Measurements from ENCODE around the gene STRAP. TPM values are rescaled to one million over a fixed set of nuclear protein-coding genes. Genes with fewer than 3 reads are reported as not detected.
A peak's percentile ranks its signal among the peaks of the same experiment; 100 is the strongest.

The STRAP gene
- total and polyA plus RNA-seq, 2 of the 8 experiments (the other 6 are each of a cell fraction or from before 2014, with no cell fraction given): 107 to 251 TPM

GRCh38 chr12:15910468-15910863, 28.3 kb downstream of the STRAP start:
- H4K91ac ChIP-seq (replicated peaks; ENCODE audit: insufficient read length, low read length): no peak overlapping the region
- no peaks in the 10 kb centered on the region for H3K9me3 ChIP-seq (ENCODE audit: insufficient read depth in 2 of 2, low read depth in 1 of 2, low read length in 1 of 2)
- H2BK20ac ChIP-seq (ENCODE audit: low read length): no peak overlapping the region
- H3K4me1 ChIP-seq (replicated peaks in 1 of 4; ENCODE audit: control insufficient read depth in 3 of 4, insufficient read depth in 4 of 4, low read length in 3 of 4): no peaks in the 10 kb centered on the region; a peak in 1 of 7 replicates
- FAIRE-seq (peak; percentile 78), DNase-seq (ENCODE audit: low read depth in 1 of 2, low spot score in 2 of 2) (no peak)
- H2AFZ ChIP-seq (ENCODE audit: low read length): 0 out of 2 replicates have a peak overlapping the region, but pooled peaks have one; percentile 64
- H4K5ac ChIP-seq (ENCODE audit: insufficient read length, low read depth, low read length): no peak overlapping the region
- H3K14ac ChIP-seq (ENCODE audit: insufficient read length): no peak overlapping the region
- H3K27ac ChIP-seq (ENCODE audit: low read depth, low read length): no peak overlapping the region
- peaks cover 0 to 2% (median 0%) of the 10 kb centered on the region in 4 experiments; a peak in 3 of 8 replicates for H3K36me3 ChIP-seq (ENCODE audit: control insufficient read depth in 2 of 4, insufficient read depth in 4 of 4, low read length in 3 of 4)
- no peak overlapping the region for H2BK15ac ChIP-seq (ENCODE audit: low read length)
- H3K18ac ChIP-seq (ENCODE audit: extremely low read depth, low read length): no peak overlapping the region
- H2BK5ac ChIP-seq (ENCODE audit: low read depth, low read length): no peak overlapping the region
- H3K4me2 ChIP-seq (ENCODE audit: insufficient read depth in 1 of 2, low read depth in 2 of 2, low read length in 2 of 2): peak overlapping the region; percentile 67 to 72
- H3K79me2 ChIP-seq (ENCODE audit: control insufficient read depth in 1 of 2, insufficient read depth in 2 of 2, low read length in 2 of 2): peaks cover 0 to 3% of the 10 kb centered on the region in 2 experiments; a peak in 1 of 4 replicates
- ChIA-PET CTCF (ENCODE audit: partially characterized antibody) (interaction anchor here (0.7 to 2.9 kb wide), 11 partner anchors 9 to 211 kb away, joined by 3 to 11 read pairs (median 3); partner anchors contain the start of gene EPS8), POLR2A (ENCODE audit: partially characterized antibody) (interaction anchor here (0.9 to 2.6 kb wide), 11 partner anchors 9 to 122 kb away, joined by 3 to 20 read pairs (median 4); partner anchors contain the start of genes EPS8 and STRAP)
- peak overlapping the region in 3 of 4 experiments; percentile 67 to 88 (median 81); a peak in 6 of 8 replicates for H3K4me3 ChIP-seq (ENCODE audit: extremely low read depth in 1 of 4, insufficient read depth in 2 of 4, low read depth in 3 of 4, low read length in 4 of 4)
- no peak overlapping the region for H2BK12ac ChIP-seq (ENCODE audit: low read depth, low read length)
- WGBS, 2 experiments (ENCODE audit: extremely low coverage in 1 of 2, insufficient coverage in 1 of 2, insufficient read length in 1 of 2, insufficient replicate concordance in 2 of 2, low coverage in 1 of 2, low lambda C conversion rate in 2 of 2, missing lambda C conversion rate in 1 of 2): 83% methylated on average over 5 of the region's 5 CpGs; no CpG with 5 or more reads in 1 of the 2 experiments
- TF ChIP-seq RFX5 (IDR thresholded peaks at IDR 0.05; ENCODE audit: borderline replicate concordance, low read depth, low read length) (no peak), KDM1A (IDR thresholded peaks at IDR 0.05; ENCODE audit: borderline replicate concordance, low read length) (no peak), MAX (IDR thresholded peaks at IDR 0.05) (no peak), CEBPB (IDR thresholded peaks at IDR 0.05; ENCODE audit: low read depth, low read length) (no peak), RXRA (IDR thresholded peaks at IDR 0.05; ENCODE audit: insufficient read depth, low read depth, low read length) (no peak), RBBP5 (IDR thresholded peaks at IDR 0.05; ENCODE audit: borderline replicate concordance, low read depth, low read length) (no peak), EZH2 (IDR thresholded peaks at IDR 0.05; ENCODE audit: low read depth, low read length, severe bottlenecking) (no peak), SIRT6 (IDR thresholded peaks at IDR 0.05; ENCODE audit: low read length) (no peak), CHD1 (IDR thresholded peaks at IDR 0.05; ENCODE audit: low read depth, low read length) (no peak), KDM4A (IDR thresholded peaks at IDR 0.05; ENCODE audit: low read depth, low read length, severe bottlenecking) (no peak), SIX5 (IDR thresholded peaks at IDR 0.05; ENCODE audit: low read depth, low read length) (no peak), YY1 (IDR thresholded peaks at IDR 0.05; ENCODE audit: low read depth, low read length) (no peak)
- no peak overlapping the region for H4K8ac ChIP-seq (ENCODE audit: extremely low read depth, insufficient read depth, low read length)
- H3K79me1 ChIP-seq (ENCODE audit: low read depth, low read length): no peaks in the 10 kb centered on the region; the same call in 1 of the 2 replicates
- H3K56ac ChIP-seq (replicated peaks; ENCODE audit: insufficient read length, low read depth, low read length): no peak overlapping the region
- H3K4ac ChIP-seq (replicated peaks; ENCODE audit: insufficient read length, low read depth, low read length): no peak overlapping the region
- H2BK120ac ChIP-seq (replicated peaks; ENCODE audit: low read depth, low read length): no peak overlapping the region
- no peak overlapping the region for H2AK5ac ChIP-seq (ENCODE audit: low read depth, low read length)
- H3K23me2 ChIP-seq (ENCODE audit: low read depth, low read length): 0 out of 2 replicates have a peak, but pooled peaks cover 3% of the 10 kb centered on the region
- H3K9ac ChIP-seq (replicated peaks in 1 of 4; ENCODE audit: extremely low read depth in 1 of 4, low read depth in 3 of 4, low read length in 3 of 4): peak overlapping the region in 1 of 4 experiments; percentile 37; a peak in 1 of 7 replicates
- H4K20me1 ChIP-seq (replicated peaks in 1 of 2; ENCODE audit: control insufficient read depth in 1 of 2, insufficient read depth in 2 of 2, low read length in 2 of 2): no peaks in the 10 kb centered on the region
- H3K23ac ChIP-seq (ENCODE audit: insufficient read length): no peak overlapping the region
- H3K27me3 ChIP-seq (replicated peaks in 1 of 4; ENCODE audit: control insufficient read depth in 3 of 4, extremely low read depth in 1 of 4, insufficient read depth in 3 of 4, low read length in 3 of 4): no peaks in the 10 kb centered on the region

Measured in H1 (cell line).